GM18909 (cell line): Measurements from ENCODE around the gene CMC2.

Experiments used
- ATAC-seq: cut with Tn5 transposase; IDR thresholded peaks from one replicate; pipeline ENCODE4 v1.9.1; 2021; ENCODE audit warnings: mild to moderate bottlenecking; ENCODE audit not compliant: unreplicated experiment, poor library complexity

CMC2 gene

GRCh38 chr16:81006813-81007695, at the start of gene CMC2, which contains the start of gene CENPN:
CMC2 (minus strand) TSS chr16:81006885; CDS start chr16:80997394, 9,491 bp downstream.
CENPN (plus strand) TSS chr16:81007214; CDS start chr16:81011940, 4,726 bp downstream.
- ATAC-seq: peak; percentile 86

- no peak for ATAC-seq
Measured at GRCh38 chr16:81053761-81054160, 47.1 kb upstream of the CMC2 start.

- ATAC-seq: no peak
Measured at GRCh38 chr16:81042821-81043220, 36.1 kb upstream of the CMC2 start.

- no peak for ATAC-seq
Measured at GRCh38 chr16:81041696-81042095, 35.0 kb upstream of the CMC2 start.

- no peak for ATAC-seq
Measured at GRCh38 chr16:81040842-81041241, 34.2 kb upstream of the CMC2 start.

- no peak for ATAC-seq
Measured at GRCh38 chr16:81040131-81040530, 33.4 kb upstream of the CMC2 start.

GRCh38 chr16:81036751-81037350, 30.2 kb upstream of the CMC2 start:
- ATAC-seq: no peak

- ATAC-seq: peak; percentile 66
Measured at GRCh38 chr16:81035975-81036750, 29.5 kb upstream of the CMC2 start.

- ATAC-seq: peak; percentile 94
Measured at GRCh38 chr16:81035398-81035974, 28.8 kb upstream of the CMC2 start, which contains the start of gene ATMIN. ATMIN (plus strand) TSS chr16:81035842; CDS start chr16:81035871, 29 bp downstream.

- ATAC-seq: no peak
Measured at GRCh38 chr16:81029930-81030604, 23.4 kb upstream of the CMC2 start.

- ATAC-seq: no peak
Measured at GRCh38 chr16:81026429-81026828, 19.7 kb upstream of the CMC2 start.

- no peak for ATAC-seq
Measured at GRCh38 chr16:81018496-81018895, 11.8 kb upstream of the CMC2 start.

- no peak for ATAC-seq
Measured at GRCh38 chr16:81014672-81015071, 8.0 kb upstream of the CMC2 start.

- no peak for ATAC-seq
Measured at GRCh38 chr16:81012974-81013373, 6.3 kb upstream of the CMC2 start.

- ATAC-seq: no peak
Measured at GRCh38 chr16:81008505-81008789, 1.8 kb upstream of the CMC2 start.

- ATAC-seq: peak; percentile 38
Measured at GRCh38 chr16:81006211-81006812, 373 bp downstream of the CMC2 start.

GRCh38 chr16:81005610-81006161, 999 bp downstream of the CMC2 start:
- no peak for ATAC-seq

GRCh38 chr16:81004646-81005353, 1.9 kb downstream of the CMC2 start:
- ATAC-seq: no peak
